Activated naive CD4-positive, alpha-beta T cell treated with Interleukin-2 at 50 U/mL for 16 hours (primary cell): ENCODE measurements around the gene MTA2.
"Not testable (repeated sequence)": the region's sequence is repeated elsewhere in the genome, so short reads cannot be mapped to it uniquely, and the experiment has no call there.

ENCODE experiments used
- DNase-seq: peaks from one replicate; pipeline ENCODE4 v3.0.0-alpha.2; 2020

The MTA2 gene

GRCh38 chr11:62565100-62565802 lies 36.4 kb downstream of the MTA2 start:
- DNase-seq: no peak

GRCh38 chr11:62561677-62562230 lies 39.9 kb downstream of the MTA2 start:
- DNase-seq: not testable (repeated sequence)

GRCh38 chr11:62560566-62561103 lies 41.0 kb downstream of the MTA2 start:
- peak; percentile 81 for DNase-seq

- not testable (repeated sequence) for DNase-seq
Measured at GRCh38 chr11:62559626-62560025, 42.0 kb downstream of the MTA2 start.

- DNase-seq: no peak
Measured at GRCh38 chr11:62559204-62559603, 42.5 kb downstream of the MTA2 start.

- DNase-seq: no peak
Measured at GRCh38 chr11:62558669-62559068, 43.0 kb downstream of the MTA2 start.

GRCh38 chr11:62556875-62557631 lies 44.6 kb downstream of the MTA2 start:
- DNase-seq: peak; percentile 49

- DNase-seq: peak; percentile 76
Measured at GRCh38 chr11:62556108-62556874, 45.4 kb downstream of the MTA2 start.

GRCh38 chr11:62555464-62556107 lies 46.1 kb downstream of the MTA2 start:
- peak; percentile 62 for DNase-seq

- no peak for DNase-seq
Measured at GRCh38 chr11:62554387-62555167, 47.1 kb downstream of the MTA2 start.

- DNase-seq: no peak
Measured at GRCh38 chr11:62553839-62554361, 47.8 kb downstream of the MTA2 start.

- peak; percentile 53 for DNase-seq
Measured at GRCh38 chr11:62553080-62553838, 48.4 kb downstream of the MTA2 start.

- no peak for DNase-seq
Measured at GRCh38 chr11:62552485-62553079, 49.1 kb downstream of the MTA2 start.

- not testable (repeated sequence) for DNase-seq
Measured at GRCh38 chr11:62550478-62550877, 51.2 kb downstream of the MTA2 start.

GRCh38 chr11:62548545-62549335 lies 52.9 kb downstream of the MTA2 start:
- DNase-seq: no peak

GRCh38 chr11:62547691-62548281 lies 53.9 kb downstream of the MTA2 start:
- DNase-seq: no peak

GRCh38 chr11:62546929-62547625 lies 54.6 kb downstream of the MTA2 start:
- no peak for DNase-seq
